SU-DHL-6 (cell line): Measurements from ENCODE around the gene B3GNT9.

Experiments used
- CTCF ChIP-seq: fragments of 200-600 bp; sonication (generic); IDR thresholded peaks from one replicate; pipeline ENCODE4 v1.5.1; 2017; ENCODE audit warnings: antibody characterized with exemption, mild to moderate bottlenecking, low read length, moderate library complexity; ENCODE audit not compliant: insufficient read depth, poor library complexity, severe bottlenecking
- EZH2phosphoT487 ChIP-seq: fragments of 200-600 bp; sonication (generic), shearing (Covaris generic); conservative IDR thresholded peaks from 2 replicates; pipeline ENCODE4 v1.6.1; 2018; ENCODE audit warnings: mild to moderate bottlenecking, antibody characterized with exemption, low read length, moderate library complexity, mixed read lengths

- no peak for TF ChIP-seq CTCF
- TF ChIP-seq EZH2phosphoT487: no peak
These were observed 7.3 kb upstream of the B3GNT9 start for GRCh38 chr16:67157892-67158635.
